NCI-H128 (cell line): Measurements from ENCODE around the gene NRG3.
"Not testable (repeated sequence)": the region's sequence is repeated elsewhere in the genome, so short reads cannot be mapped to it uniquely, and the experiment has no call there.

Experiments
- DNase-seq: peaks from one replicate; lab custom pipeline; 2025; ENCODE audit not compliant: unreplicated experiment; lab: John Stamatoyannopoulos, UW

Gene NRG3

GRCh38 chr10:82267465-82267864 lies 392.5 kb downstream of the NRG3 start:
- DNase-seq: no peak

GRCh38 chr10:82267960-82268359 lies 393.0 kb downstream of the NRG3 start:
- DNase-seq: no peak

GRCh38 chr10:82277591-82277990 lies 402.6 kb downstream of the NRG3 start:
- no peak for DNase-seq

GRCh38 chr10:82278401-82279182 lies 403.6 kb downstream of the NRG3 start:
- DNase-seq: no peak

GRCh38 chr10:82282782-82283456 lies 407.9 kb downstream of the NRG3 start:
- no peak for DNase-seq

GRCh38 chr10:82284180-82284579 lies 409.2 kb downstream of the NRG3 start:
- no peak for DNase-seq

GRCh38 chr10:82288461-82288881 lies 413.5 kb downstream of the NRG3 start:
- no peak for DNase-seq

GRCh38 chr10:82289945-82290344 lies 415.0 kb downstream of the NRG3 start:
- DNase-seq: no peak

- no peak for DNase-seq
Observed at GRCh38 chr10:82294874-82295378, 419.9 kb downstream of the NRG3 start.

- no peak for DNase-seq
Observed at GRCh38 chr10:82308641-82309040, 433.6 kb downstream of the NRG3 start.

GRCh38 chr10:82310839-82311238 lies 435.8 kb downstream of the NRG3 start:
- no peak for DNase-seq

- DNase-seq: no peak
Observed at GRCh38 chr10:82313401-82313800, 438.4 kb downstream of the NRG3 start.

GRCh38 chr10:82318534-82318933 lies 443.5 kb downstream of the NRG3 start:
- DNase-seq: no peak

- DNase-seq: no peak
Observed at GRCh38 chr10:82319074-82319473, 444.1 kb downstream of the NRG3 start.

GRCh38 chr10:82319562-82319961 lies 444.6 kb downstream of the NRG3 start:
- no peak for DNase-seq

- DNase-seq: no peak
Observed at GRCh38 chr10:82321724-82322123, 446.7 kb downstream of the NRG3 start.

- no peak for DNase-seq
Observed at GRCh38 chr10:82331716-82332115, 456.7 kb downstream of the NRG3 start.

- DNase-seq: no peak
Observed at GRCh38 chr10:82335831-82336230, 460.8 kb downstream of the NRG3 start.

- DNase-seq: no peak
Observed at GRCh38 chr10:82340166-82340565, 465.2 kb downstream of the NRG3 start.

GRCh38 chr10:82349590-82349989 lies 474.6 kb downstream of the NRG3 start:
- not testable (repeated sequence) for DNase-seq

- no peak for DNase-seq
Observed at GRCh38 chr10:82353381-82353780, 478.4 kb downstream of the NRG3 start.

- no peak for DNase-seq
Observed at GRCh38 chr10:82358486-82359099, 483.6 kb downstream of the NRG3 start.
